GM23338 (cell line): Measurements from ENCODE around the gene RNASE7. TPM values are rescaled to one million over a fixed set of nuclear protein-coding genes. Genes with fewer than 3 reads are reported as not detected.
"Not testable (repeated sequence)": the region's sequence is repeated elsewhere in the genome, so short reads cannot be mapped to it uniquely, and the experiment has no call there.

Experiments used
- ATAC-seq: fragments of 200-7000 bp; cut with Tn5 transposase; 3 replicates; pipeline ENCODE4 v1.9.1; 2020
- DNase-seq: peaks from one replicate; pipeline ENCODE4 v3.0.0-alpha.2; 2015; ENCODE audit warnings: low spot score
- H2AFZ ChIP-seq: fragments of 200-600 bp; sonication (generic); 2 replicates; pipeline ENCODE4 v1.8.0; 2016; ENCODE audit warnings: antibody characterized with exemption, mild to moderate bottlenecking, moderate library complexity
- H3F3A ChIP-seq: fragments of 200-600 bp; sonication (generic); replicated peaks from 2 replicates; pipeline ENCODE4 v1.8.0; 2017; ENCODE audit warnings: antibody characterized with exemption, mixed run types, low read depth
- H3K27ac ChIP-seq: fragments of 200-600 bp; sonication (generic); 2 replicates; pipeline ENCODE4 v1.6.1; 2016; ENCODE audit warnings: low read depth
- H3K27me3 ChIP-seq: fragments of 200-600 bp; sonication (generic); 2 replicates; pipeline ENCODE4 v1.8.0; 2016; ENCODE audit warnings: mild to moderate bottlenecking, mixed run types, moderate library complexity; ENCODE audit not compliant: insufficient read depth
- H3K36me3 ChIP-seq: fragments of 200-600 bp; sonication (generic); 2 replicates; pipeline ENCODE4 v1.8.0; 2016; ENCODE audit warnings: mild to moderate bottlenecking; ENCODE audit not compliant: insufficient read depth
- H3K4me1 ChIP-seq: fragments of 200-600 bp; sonication (generic); 2 replicates; pipeline ENCODE4 v1.8.0; 2016; ENCODE audit warnings: mild to moderate bottlenecking, moderate library complexity; ENCODE audit not compliant: insufficient read depth
- H3K4me2 ChIP-seq: fragments of 200-600 bp; sonication (generic); 2 replicates; pipeline ENCODE4 v1.7.1; 2017; ENCODE audit warnings: mixed run types
- H3K4me3 ChIP-seq: fragments of 200-600 bp; sonication (generic); 2 replicates; pipeline ENCODE4 v1.6.1; 2016; ENCODE audit warnings: mixed run types
- H3K79me2 ChIP-seq: fragments of 200-600 bp; sonication (generic); replicated peaks from 2 replicates; pipeline ENCODE4 v1.8.0; 2017; ENCODE audit warnings: mild to moderate bottlenecking; ENCODE audit not compliant: insufficient read depth
- H3K9me2 ChIP-seq: fragments of 200-600 bp; sonication (generic); 2 replicates; pipeline ENCODE4 v1.8.0; 2017; ENCODE audit not compliant: insufficient read depth
- H4K20me1 ChIP-seq: fragments of 200-600 bp; sonication (generic); replicated peaks from 2 replicates; pipeline ENCODE4 v1.8.0; 2017; ENCODE audit warnings: mild to moderate bottlenecking; ENCODE audit not compliant: insufficient read depth
- H3K27ac Mint-ChIP-seq: 2 replicates; pipeline ENCODE4 v1.8.0; 2020; ENCODE audit warnings: inconsistent platforms, mild to moderate bottlenecking, moderate library complexity, mixed read lengths
- H3K27me3 Mint-ChIP-seq: 3 replicates; pipeline ENCODE4 v1.8.0; 2022; ENCODE audit warnings: low read depth, mild to moderate bottlenecking, moderate library complexity, mixed read lengths, inconsistent platforms; ENCODE audit not compliant: insufficient read depth, poor library complexity
- H3K36me3 Mint-ChIP-seq: 3 replicates; pipeline ENCODE4 v1.8.0; 2021; ENCODE audit warnings: low read depth, mild to moderate bottlenecking, inconsistent platforms, moderate library complexity, mixed read lengths
- H3K4me1 Mint-ChIP-seq: 3 replicates; pipeline ENCODE4 v1.8.0; 2020; ENCODE audit warnings: mild to moderate bottlenecking, inconsistent platforms, mixed read lengths
- H3K4me3 Mint-ChIP-seq: 3 replicates; pipeline ENCODE4 v1.8.0; 2021; ENCODE audit warnings: moderate library complexity, mild to moderate bottlenecking, inconsistent platforms, mixed read lengths
- H3K9me3 Mint-ChIP-seq: 3 replicates; pipeline ENCODE4 v1.8.0; 2020; ENCODE audit warnings: moderate library complexity, mild to moderate bottlenecking, inconsistent platforms, mixed read lengths
- CREB1 ChIP-seq: fragments of 250-450 bp; sonication (Bioruptor Pico); IDR thresholded peaks from 2 replicates; pipeline ENCODE4 v1.5.0; 2020; ENCODE audit warnings: low read depth, mild to moderate bottlenecking, moderate library complexity
- EZH2 ChIP-seq: fragments of 200-600 bp; sonication (generic); IDR thresholded peaks from one replicate; pipeline ENCODE4 v1.8.0; 2017; ENCODE audit warnings: antibody characterized with exemption, mild to moderate bottlenecking, low read depth; ENCODE audit not compliant: unreplicated experiment
- JUNB ChIP-seq: IDR thresholded peaks from one replicate; pipeline ENCODE4 v1.6.1; 2016; ENCODE audit warnings: antibody characterized with exemption; ENCODE audit not compliant: unreplicated experiment
- POLR2AphosphoS5 ChIP-seq: IDR thresholded peaks from 2 replicates; pipeline ENCODE4 v1.6.1; 2016; ENCODE audit warnings: antibody characterized with exemption, low read depth
- STAT1 ChIP-seq: IDR thresholded peaks from one replicate; pipeline ENCODE4 v1.6.1; 2016; ENCODE audit warnings: antibody characterized with exemption; ENCODE audit not compliant: unreplicated experiment
- ZNF114 ChIP-seq: fragments of 250-450 bp; sonication (Bioruptor Pico); IDR thresholded peaks from 2 replicates; pipeline ENCODE4 v1.5.0; 2020; ENCODE audit warnings: mild to moderate bottlenecking, moderate library complexity
- ZNF331 ChIP-seq: fragments of 250-450 bp; sonication (Bioruptor Pico); IDR thresholded peaks from 2 replicates; pipeline ENCODE4 v1.5.0; 2020; ENCODE audit warnings: low read depth, mild to moderate bottlenecking, moderate library complexity
- polyA plus RNA-seq: library from polyadenylated mRNA; unstranded; fragments of >200 nt; fragmentation: Nextera tagmentation; extraction: Ambion mirVana; gene quantifications from 2 replicates; pipeline ENCODE4 v1.2.1, GENCODE V29; 2016
- total RNA-seq: library from RNA; depleted of rRNA; stranded (reverse); fragments of >200 nt; shearing (Covaris generic); gene quantifications from 2 replicates; pipeline ENCODE4 v1.2.3, GENCODE V29; 2014
- TF ChIP-seq, protein P1 (sequence below), 2 experiments: fragments of 200-600 bp in 1 of 2; sonication (generic) in 1 of 2; conservative IDR thresholded peaks; 2 replicates each; pipeline versions ENCODE4 v1.5.1 to v1.6.1; 2016 to 2017; ENCODE audit warnings: antibody characterized with exemption in 2 of 2, low read depth in 2 of 2, mild to moderate bottlenecking in 2 of 2, moderate library complexity in 1 of 2
- TF ChIP-seq, protein P2 (sequence below): IDR thresholded peaks from one replicate; pipeline ENCODE4 v1.6.1; 2018; ENCODE audit warnings: antibody characterized with exemption; ENCODE audit not compliant: unreplicated experiment
- TF ChIP-seq, protein P3 (sequence below): fragments of 250-450 bp; sonication (Bioruptor Pico); IDR thresholded peaks from 2 replicates; pipeline ENCODE4 v1.5.0; 2020; ENCODE audit warnings: mild to moderate bottlenecking, moderate library complexity

The RNASE7 gene
- total and polyA plus RNA-seq, 2 experiments from 2014 or later = not detected

DNA sequence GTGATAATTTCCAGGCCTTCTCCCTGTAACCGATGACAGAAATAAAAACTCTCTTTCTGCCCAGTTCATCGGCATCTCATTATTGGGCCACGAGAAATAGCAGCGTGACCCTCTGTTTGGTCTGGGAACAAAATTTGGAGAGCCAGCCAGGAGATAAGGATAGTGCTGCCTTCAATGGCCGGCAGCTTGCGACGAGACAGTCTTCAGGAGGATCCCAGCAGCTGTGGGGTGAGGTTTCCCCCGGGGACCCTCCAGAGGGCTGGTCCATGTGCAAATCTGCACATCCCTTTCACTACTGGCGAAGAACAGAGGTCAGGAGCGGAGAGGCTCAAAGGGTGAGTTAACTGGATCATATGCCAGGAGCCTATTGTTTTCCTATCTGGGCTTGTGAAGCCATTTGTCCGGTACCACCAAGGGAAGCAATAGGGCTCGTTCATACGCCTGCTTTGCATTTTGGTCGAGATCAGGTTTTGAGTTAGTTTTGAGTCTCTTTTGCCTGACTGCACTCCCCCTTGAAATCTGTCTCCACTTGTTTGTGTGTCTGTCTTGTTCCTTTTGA is 38.3 kb upstream of the RNASE7 start (continued):
- TF ChIP-seq, protein P1, sequence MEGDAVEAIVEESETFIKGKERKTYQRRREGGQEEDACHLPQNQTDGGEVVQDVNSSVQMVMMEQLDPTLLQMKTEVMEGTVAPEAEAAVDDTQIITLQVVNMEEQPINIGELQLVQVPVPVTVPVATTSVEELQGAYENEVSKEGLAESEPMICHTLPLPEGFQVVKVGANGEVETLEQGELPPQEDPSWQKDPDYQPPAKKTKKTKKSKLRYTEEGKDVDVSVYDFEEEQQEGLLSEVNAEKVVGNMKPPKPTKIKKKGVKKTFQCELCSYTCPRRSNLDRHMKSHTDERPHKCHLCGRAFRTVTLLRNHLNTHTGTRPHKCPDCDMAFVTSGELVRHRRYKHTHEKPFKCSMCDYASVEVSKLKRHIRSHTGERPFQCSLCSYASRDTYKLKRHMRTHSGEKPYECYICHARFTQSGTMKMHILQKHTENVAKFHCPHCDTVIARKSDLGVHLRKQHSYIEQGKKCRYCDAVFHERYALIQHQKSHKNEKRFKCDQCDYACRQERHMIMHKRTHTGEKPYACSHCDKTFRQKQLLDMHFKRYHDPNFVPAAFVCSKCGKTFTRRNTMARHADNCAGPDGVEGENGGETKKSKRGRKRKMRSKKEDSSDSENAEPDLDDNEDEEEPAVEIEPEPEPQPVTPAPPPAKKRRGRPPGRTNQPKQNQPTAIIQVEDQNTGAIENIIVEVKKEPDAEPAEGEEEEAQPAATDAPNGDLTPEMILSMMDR (conservative IDR thresholded peaks at IDR 0.05; ENCODE audit: low read depth in 2 of 2) = no peak
- TF ChIP-seq ZNF114 (CRISPR knock-in tag) (no peak), EZH2 (no peak), STAT1 (no peak), JUNB (no peak), ZNF331 (no peak)
- TF ChIP-seq, protein P2, sequence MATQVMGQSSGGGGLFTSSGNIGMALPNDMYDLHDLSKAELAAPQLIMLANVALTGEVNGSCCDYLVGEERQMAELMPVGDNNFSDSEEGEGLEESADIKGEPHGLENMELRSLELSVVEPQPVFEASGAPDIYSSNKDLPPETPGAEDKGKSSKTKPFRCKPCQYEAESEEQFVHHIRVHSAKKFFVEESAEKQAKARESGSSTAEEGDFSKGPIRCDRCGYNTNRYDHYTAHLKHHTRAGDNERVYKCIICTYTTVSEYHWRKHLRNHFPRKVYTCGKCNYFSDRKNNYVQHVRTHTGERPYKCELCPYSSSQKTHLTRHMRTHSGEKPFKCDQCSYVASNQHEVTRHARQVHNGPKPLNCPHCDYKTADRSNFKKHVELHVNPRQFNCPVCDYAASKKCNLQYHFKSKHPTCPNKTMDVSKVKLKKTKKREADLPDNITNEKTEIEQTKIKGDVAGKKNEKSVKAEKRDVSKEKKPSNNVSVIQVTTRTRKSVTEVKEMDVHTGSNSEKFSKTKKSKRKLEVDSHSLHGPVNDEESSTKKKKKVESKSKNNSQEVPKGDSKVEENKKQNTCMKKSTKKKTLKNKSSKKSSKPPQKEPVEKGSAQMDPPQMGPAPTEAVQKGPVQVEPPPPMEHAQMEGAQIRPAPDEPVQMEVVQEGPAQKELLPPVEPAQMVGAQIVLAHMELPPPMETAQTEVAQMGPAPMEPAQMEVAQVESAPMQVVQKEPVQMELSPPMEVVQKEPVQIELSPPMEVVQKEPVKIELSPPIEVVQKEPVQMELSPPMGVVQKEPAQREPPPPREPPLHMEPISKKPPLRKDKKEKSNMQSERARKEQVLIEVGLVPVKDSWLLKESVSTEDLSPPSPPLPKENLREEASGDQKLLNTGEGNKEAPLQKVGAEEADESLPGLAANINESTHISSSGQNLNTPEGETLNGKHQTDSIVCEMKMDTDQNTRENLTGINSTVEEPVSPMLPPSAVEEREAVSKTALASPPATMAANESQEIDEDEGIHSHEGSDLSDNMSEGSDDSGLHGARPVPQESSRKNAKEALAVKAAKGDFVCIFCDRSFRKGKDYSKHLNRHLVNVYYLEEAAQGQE = no peak

DNA sequence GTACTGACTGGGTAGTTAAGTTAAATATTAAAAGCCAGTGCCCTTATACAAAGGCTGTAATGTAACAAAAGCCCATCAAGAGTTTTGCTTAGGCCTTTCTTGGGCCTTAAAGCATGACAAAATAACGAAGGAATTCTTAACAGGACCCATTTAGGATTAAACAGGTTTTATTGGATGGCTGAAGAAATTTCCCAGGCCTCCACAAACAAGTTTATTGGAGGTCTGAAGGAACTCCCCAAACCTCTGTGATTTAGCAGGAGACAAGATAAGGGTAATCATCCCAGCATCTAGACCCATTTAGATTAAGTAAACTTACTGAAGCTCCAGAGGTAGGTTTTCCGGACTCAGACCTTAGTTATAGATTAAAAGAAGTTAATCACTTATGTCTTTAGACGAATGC is 32.4 kb upstream of the RNASE7 start:
- H3K9me2 ChIP-seq, H2AFZ ChIP-seq, ATAC-seq, H3K4me2 ChIP-seq, H3K4me3 Mint-ChIP-seq, H3K4me1 ChIP-seq, H4K20me1 ChIP-seq, H3K27me3 Mint-ChIP-seq, H3F3A ChIP-seq, H3K27me3 ChIP-seq, H3K36me3 Mint-ChIP-seq, H3K27ac Mint-ChIP-seq, H3K4me1 Mint-ChIP-seq, H3K9me3 Mint-ChIP-seq, H3K36me3 ChIP-seq, H3K79me2 ChIP-seq, H3K4me3 ChIP-seq, DNase-seq: not testable (repeated sequence)
- H3K27ac ChIP-seq = 0 out of 2 replicates have a peak overlapping the region, but pooled peaks have one; percentile 15

DNA sequence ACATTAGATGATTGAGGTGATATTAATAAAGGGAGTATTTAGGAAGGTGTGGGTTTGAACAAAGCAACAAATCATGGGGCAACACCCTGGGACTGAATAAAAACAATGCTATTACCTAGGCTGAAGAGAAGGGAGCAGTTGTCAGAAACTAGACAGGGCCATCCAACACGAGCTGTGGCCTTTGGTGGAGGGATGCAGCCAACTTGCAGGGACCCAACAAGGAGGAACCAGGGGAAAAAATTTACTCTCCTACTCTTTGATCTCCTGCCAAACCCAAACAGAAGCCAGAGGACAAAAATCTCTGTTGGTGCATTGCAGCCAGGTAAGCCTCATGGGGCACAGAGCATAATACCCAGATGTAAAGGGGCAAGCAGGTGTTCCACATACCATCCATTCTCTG is 31.0 kb upstream of the RNASE7 start:
- no peaks in the 10 kb centered on the region for H4K20me1 ChIP-seq
- H3K36me3 ChIP-seq = no peaks in the 10 kb centered on the region
- 0 out of 2 replicates have a peak, but pooled peaks cover 7% of the 10 kb centered on the region for H3K4me1 ChIP-seq
- no peaks in the 10 kb centered on the region for H3F3A ChIP-seq
- no peak overlapping the region for H3K4me3 ChIP-seq
- no peaks in the 10 kb centered on the region for H3K27me3 ChIP-seq
- H3K4me3 Mint-ChIP-seq = no peak overlapping the region
- DNase-seq = no peak
- H2AFZ ChIP-seq = no peak overlapping the region
- H3K4me1 Mint-ChIP-seq = peaks cover 15% of the 10 kb centered on the region
- no peaks in the 10 kb centered on the region for H3K79me2 ChIP-seq
- no peaks in the 10 kb centered on the region for H3K9me3 Mint-ChIP-seq
- no peak overlapping the region for H3K27ac ChIP-seq
- H3K4me2 ChIP-seq = no peak overlapping the region
- no peaks in the 10 kb centered on the region for H3K9me2 ChIP-seq
- no peak overlapping the region for H3K27ac Mint-ChIP-seq
- H3K27me3 Mint-ChIP-seq = peaks cover 3% of the 10 kb centered on the region
- no peaks in the 10 kb centered on the region for H3K36me3 Mint-ChIP-seq
- ATAC-seq = no peak
- TF ChIP-seq, protein P3, sequence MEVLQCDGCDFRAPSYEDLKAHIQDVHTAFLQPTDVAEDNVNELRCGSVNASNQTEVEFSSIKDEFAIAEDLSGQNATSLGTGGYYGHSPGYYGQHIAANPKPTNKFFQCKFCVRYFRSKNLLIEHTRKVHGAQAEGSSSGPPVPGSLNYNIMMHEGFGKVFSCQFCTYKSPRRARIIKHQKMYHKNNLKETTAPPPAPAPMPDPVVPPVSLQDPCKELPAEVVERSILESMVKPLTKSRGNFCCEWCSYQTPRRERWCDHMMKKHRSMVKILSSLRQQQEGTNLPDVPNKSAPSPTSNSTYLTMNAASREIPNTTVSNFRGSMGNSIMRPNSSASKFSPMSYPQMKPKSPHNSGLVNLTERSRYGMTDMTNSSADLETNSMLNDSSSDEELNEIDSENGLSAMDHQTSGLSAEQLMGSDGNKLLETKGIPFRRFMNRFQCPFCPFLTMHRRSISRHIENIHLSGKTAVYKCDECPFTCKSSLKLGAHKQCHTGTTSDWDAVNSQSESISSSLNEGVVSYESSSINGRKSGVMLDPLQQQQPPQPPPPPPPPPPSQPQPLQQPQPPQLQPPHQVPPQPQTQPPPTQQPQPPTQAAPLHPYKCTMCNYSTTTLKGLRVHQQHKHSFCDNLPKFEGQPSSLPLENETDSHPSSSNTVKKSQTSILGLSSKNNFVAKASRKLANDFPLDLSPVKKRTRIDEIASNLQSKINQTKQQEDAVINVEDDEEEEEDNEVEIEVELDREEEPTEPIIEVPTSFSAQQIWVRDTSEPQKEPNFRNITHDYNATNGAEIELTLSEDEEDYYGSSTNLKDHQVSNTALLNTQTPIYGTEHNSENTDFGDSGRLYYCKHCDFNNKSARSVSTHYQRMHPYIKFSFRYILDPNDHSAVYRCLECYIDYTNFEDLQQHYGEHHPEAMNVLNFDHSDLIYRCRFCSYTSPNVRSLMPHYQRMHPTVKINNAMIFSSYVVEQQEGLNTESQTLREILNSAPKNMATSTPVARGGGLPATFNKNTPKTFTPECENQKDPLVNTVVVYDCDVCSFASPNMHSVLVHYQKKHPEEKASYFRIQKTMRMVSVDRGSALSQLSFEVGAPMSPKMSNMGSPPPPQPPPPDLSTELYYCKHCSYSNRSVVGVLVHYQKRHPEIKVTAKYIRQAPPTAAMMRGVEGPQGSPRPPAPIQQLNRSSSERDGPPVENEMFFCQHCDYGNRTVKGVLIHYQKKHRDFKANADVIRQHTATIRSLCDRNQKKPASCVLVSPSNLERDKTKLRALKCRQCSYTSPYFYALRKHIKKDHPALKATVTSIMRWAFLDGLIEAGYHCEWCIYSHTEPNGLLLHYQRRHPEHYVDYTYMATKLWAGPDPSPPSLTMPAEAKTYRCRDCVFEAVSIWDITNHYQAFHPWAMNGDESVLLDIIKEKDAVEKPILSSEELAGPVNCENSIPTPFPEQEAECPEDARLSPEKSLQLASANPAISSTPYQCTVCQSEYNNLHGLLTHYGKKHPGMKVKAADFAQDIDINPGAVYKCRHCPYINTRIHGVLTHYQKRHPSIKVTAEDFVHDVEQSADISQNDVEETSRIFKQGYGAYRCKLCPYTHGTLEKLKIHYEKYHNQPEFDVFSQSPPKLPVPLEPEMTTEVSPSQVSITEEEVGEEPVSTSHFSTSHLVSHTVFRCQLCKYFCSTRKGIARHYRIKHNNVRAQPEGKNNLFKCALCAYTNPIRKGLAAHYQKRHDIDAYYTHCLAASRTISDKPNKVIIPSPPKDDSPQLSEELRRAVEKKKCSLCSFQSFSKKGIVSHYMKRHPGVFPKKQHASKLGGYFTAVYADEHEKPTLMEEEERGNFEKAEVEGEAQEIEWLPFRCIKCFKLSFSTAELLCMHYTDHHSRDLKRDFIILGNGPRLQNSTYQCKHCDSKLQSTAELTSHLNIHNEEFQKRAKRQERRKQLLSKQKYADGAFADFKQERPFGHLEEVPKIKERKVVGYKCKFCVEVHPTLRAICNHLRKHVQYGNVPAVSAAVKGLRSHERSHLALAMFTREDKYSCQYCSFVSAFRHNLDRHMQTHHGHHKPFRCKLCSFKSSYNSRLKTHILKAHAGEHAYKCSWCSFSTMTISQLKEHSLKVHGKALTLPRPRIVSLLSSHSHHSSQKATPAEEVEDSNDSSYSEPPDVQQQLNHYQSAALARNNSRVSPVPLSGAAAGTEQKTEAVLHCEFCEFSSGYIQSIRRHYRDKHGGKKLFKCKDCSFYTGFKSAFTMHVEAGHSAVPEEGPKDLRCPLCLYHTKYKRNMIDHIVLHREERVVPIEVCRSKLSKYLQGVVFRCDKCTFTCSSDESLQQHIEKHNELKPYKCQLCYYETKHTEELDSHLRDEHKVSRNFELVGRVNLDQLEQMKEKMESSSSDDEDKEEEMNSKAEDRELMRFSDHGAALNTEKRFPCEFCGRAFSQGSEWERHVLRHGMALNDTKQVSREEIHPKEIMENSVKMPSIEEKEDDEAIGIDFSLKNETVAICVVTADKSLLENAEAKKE = no peak
- TF ChIP-seq CREB1 (no peak), POLR2AphosphoS5 (no peak)
